BJ (cell line): ENCODE data around the gene STARD10. TPM values are rescaled to one million over a fixed set of nuclear protein-coding genes. Genes with fewer than 3 reads are reported as not detected.

Experiments used
- CTCF ChIA-PET: fragments of 350-600 bp; formaldehyde crosslinking; extraction: SDS; loops from one replicate; lab custom pipeline; 2021; ENCODE audit warnings: antibody characterized with exemption, inconsistent platforms; lab: Yijun Ruan, JAX
- POLR2A ChIA-PET: fragments of 300-600 bp; sonication (Branson Sonifier 250); formaldehyde crosslinking; extraction: SDS; loops from one replicate; lab custom pipeline; 2021; ENCODE audit warnings: antibody characterized with exemption; lab: Charles Lee
- DNase-seq: peaks from one replicate; pipeline ENCODE4 v3.0.0-alpha.2; 2011; ENCODE audit warnings: low read depth
- H3K27me3 ChIP-seq: 2 replicates; pipeline ENCODE4 v1.6.0; 2011; ENCODE audit warnings: low read length; ENCODE audit not compliant: control insufficient read depth, insufficient read depth
- H3K36me3 ChIP-seq: 2 replicates; pipeline ENCODE4 v1.5.1; 2011; ENCODE audit warnings: low read length; ENCODE audit not compliant: control insufficient read depth, insufficient read depth
- H3K4me3 ChIP-seq: 2 replicates; pipeline ENCODE4 v1.5.1; 2011; ENCODE audit warnings: low read depth, mild to moderate bottlenecking, control low read depth, low read length
- CTCF ChIP-seq: IDR thresholded peaks from 2 replicates; pipeline ENCODE4 v1.5.1; 2011; ENCODE audit warnings: low read depth, mild to moderate bottlenecking, control low read depth, inconsistent platforms, low read length, moderate library complexity; ENCODE audit not compliant: insufficient read depth
- polyA plus RNA-seq: library from polyadenylated mRNA; depleted of rRNA; stranded (reverse); fragments of >200 nt; gene quantifications from 2 replicates; pipeline ENCODE4 v1.2.3, GENCODE V29; 2011

Gene STARD10
- polyA plus RNA-seq, 1 experiment = 37.1 TPM

GRCh38 chr11:72725724-72726028, 68.2 kb downstream of the STARD10 start:
- H3K4me3 ChIP-seq = no peak overlapping the region
- DNase-seq = no peak
- TF ChIP-seq CTCF = no peak
- CTCF ChIA-PET = interaction anchor here (0.6 to 14.8 kb wide), 45 partner anchors 8 to 869 kb away, joined by 3 to 139 read pairs (median 4); partner anchors contain the start of genes ATG16L2 and STARD10
- no peaks in the 10 kb centered on the region for H3K27me3 ChIP-seq
- H3K36me3 ChIP-seq = 0 out of 2 replicates have a peak, but pooled peaks cover 2% of the 10 kb centered on the region
- POLR2A ChIA-PET = interaction anchor here (0.6 to 0.7 kb wide), 3 partner anchors 92 to 450 kb away, joined by 3 to 6 read pairs (median 3); no protein-coding TSS in a partner anchor

- H3K36me3 ChIP-seq = 0 out of 2 replicates have a peak, but pooled peaks cover 2% of the 10 kb centered on the region
- ChIA-PET POLR2A (interaction anchor here (0.6 to 0.7 kb wide), 3 partner anchors 93 to 451 kb away, joined by 3 to 6 read pairs (median 3); no protein-coding TSS in a partner anchor), CTCF (interaction anchor here (0.6 to 14.8 kb wide), 47 partner anchors 9 to 870 kb away, joined by 3 to 139 read pairs (median 4); partner anchors contain the start of genes ATG16L2 and STARD10)
- no peak for DNase-seq
- H3K27me3 ChIP-seq = no peaks in the 10 kb centered on the region
- TF ChIP-seq CTCF = peak; percentile 89
- no peak overlapping the region for H3K4me3 ChIP-seq
Measured at GRCh38 chr11:72724851-72725723, 68.8 kb downstream of the STARD10 start.

GRCh38 chr11:72724021-72724551, 69.8 kb downstream of the STARD10 start:
- H3K27me3 ChIP-seq = no peaks in the 10 kb centered on the region
- 0 out of 2 replicates have a peak, but pooled peaks cover 2% of the 10 kb centered on the region for H3K36me3 ChIP-seq
- DNase-seq = no peak
- TF ChIP-seq CTCF = no peak
- ChIA-PET CTCF (interaction anchor here (1.3 to 14.8 kb wide), 9 partner anchors 10 to 455 kb away, joined by 3 to 139 read pairs (median 17); partner anchors contain the start of genes ATG16L2 and STARD10), POLR2A (no interaction called here)
- no peak overlapping the region for H3K4me3 ChIP-seq

DNA sequence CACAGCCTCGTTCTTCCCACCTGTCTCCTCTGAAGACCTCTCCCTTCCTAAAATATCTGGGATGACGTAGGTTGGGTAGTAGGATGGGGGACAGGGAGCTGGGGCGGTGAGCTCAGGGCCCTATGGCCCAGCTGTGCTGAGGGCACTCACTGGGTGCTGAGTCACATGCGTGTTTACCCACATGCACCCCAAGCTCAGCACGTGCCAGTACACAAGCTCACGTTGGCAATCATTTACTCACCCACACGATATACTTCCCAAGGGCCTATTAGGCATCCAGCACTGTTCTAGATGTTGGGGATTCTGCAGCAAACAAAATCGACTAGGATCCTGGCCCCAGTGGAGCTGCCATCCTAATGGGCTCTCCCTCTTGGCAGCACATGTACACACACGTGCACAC, 70.3 kb downstream of the STARD10 start:
- Histone ChIP-seq H3K27me3 (no peaks in the 10 kb centered on the region), H3K36me3 (0 out of 2 replicates have a peak, but pooled peaks cover 4% of the 10 kb centered on the region), H3K4me3 (no peak overlapping the region)
- no peak for TF ChIP-seq CTCF
- ChIA-PET CTCF (interaction anchor here (1.3 to 14.8 kb wide), 4 partner anchors 14 to 456 kb away, joined by 3 to 139 read pairs (median 30); partner anchors contain the start of genes ATG16L2 and STARD10), POLR2A (no interaction called here)
- no peak for DNase-seq
